Fibroblast of villous mesenchyme (primary cell): ENCODE measurements around the gene ZNF577. TPM values are rescaled to one million over a fixed set of nuclear protein-coding genes. Genes with fewer than 3 reads are reported as not detected.

Source experiments
- DNase-seq: peaks from one replicate; pipeline ENCODE4 v3.0.0-alpha.2; 2010; ENCODE audit warnings: low read depth
- H3K4me3 ChIP-seq: 2 replicates; pipeline ENCODE4 v1.5.1; 2011; ENCODE audit warnings: low read depth, mild to moderate bottlenecking, low read length
- CTCF ChIP-seq: IDR thresholded peaks from 2 replicates; pipeline ENCODE4 v1.5.1; 2012; ENCODE audit warnings: low read depth, mild to moderate bottlenecking, low read length; ENCODE audit not compliant: insufficient read depth
- total RNA-seq: library from RNA; depleted of rRNA; stranded (reverse); fragments of >200 nt; gene quantifications from 2 replicates; pipeline ENCODE4 v1.2.3, GENCODE V29; 2012

ZNF577 gene
- total RNA-seq, 1 donor, result 3.5 TPM

GRCh38 chr19:51903192-51903591 is 15.4 kb upstream of the ZNF577 start:
- no peak for DNase-seq
- TF ChIP-seq CTCF, result no peak
- H3K4me3 ChIP-seq, result no peak overlapping the region

- no peak for TF ChIP-seq CTCF
- no peak overlapping the region for H3K4me3 ChIP-seq
- no peak for DNase-seq
Observed at GRCh38 chr19:51901860-51902259, 14.1 kb upstream of the ZNF577 start.

- no peak for TF ChIP-seq CTCF
- peak; percentile 8 for DNase-seq
- no peak overlapping the region for H3K4me3 ChIP-seq
Observed at GRCh38 chr19:51891193-51891747, 3.5 kb upstream of the ZNF577 start.

GRCh38 chr19:51889934-51890333 is 2.2 kb upstream of the ZNF577 start:
- DNase-seq, result no peak
- H3K4me3 ChIP-seq, result no peak overlapping the region
- no peak for TF ChIP-seq CTCF

- no peak for DNase-seq
- TF ChIP-seq CTCF, result no peak
- no peak overlapping the region for H3K4me3 ChIP-seq
Observed at GRCh38 chr19:51884713-51885112, 3.0 kb downstream of the ZNF577 start.

GRCh38 chr19:51882518-51882917 is 5.2 kb downstream of the ZNF577 start:
- no peak overlapping the region for H3K4me3 ChIP-seq
- no peak for TF ChIP-seq CTCF
- no peak for DNase-seq

GRCh38 chr19:51873097-51873496 is 14.7 kb downstream of the ZNF577 start:
- TF ChIP-seq CTCF, result no peak
- no peak overlapping the region for H3K4me3 ChIP-seq
- no peak for DNase-seq
